Measurements from ENCODE around the gene DLAT.

GRCh38 chr11:112097734-112098528 is 72.7 kb downstream of the DLAT start:
- TF ChIP-seq, protein P1, sequence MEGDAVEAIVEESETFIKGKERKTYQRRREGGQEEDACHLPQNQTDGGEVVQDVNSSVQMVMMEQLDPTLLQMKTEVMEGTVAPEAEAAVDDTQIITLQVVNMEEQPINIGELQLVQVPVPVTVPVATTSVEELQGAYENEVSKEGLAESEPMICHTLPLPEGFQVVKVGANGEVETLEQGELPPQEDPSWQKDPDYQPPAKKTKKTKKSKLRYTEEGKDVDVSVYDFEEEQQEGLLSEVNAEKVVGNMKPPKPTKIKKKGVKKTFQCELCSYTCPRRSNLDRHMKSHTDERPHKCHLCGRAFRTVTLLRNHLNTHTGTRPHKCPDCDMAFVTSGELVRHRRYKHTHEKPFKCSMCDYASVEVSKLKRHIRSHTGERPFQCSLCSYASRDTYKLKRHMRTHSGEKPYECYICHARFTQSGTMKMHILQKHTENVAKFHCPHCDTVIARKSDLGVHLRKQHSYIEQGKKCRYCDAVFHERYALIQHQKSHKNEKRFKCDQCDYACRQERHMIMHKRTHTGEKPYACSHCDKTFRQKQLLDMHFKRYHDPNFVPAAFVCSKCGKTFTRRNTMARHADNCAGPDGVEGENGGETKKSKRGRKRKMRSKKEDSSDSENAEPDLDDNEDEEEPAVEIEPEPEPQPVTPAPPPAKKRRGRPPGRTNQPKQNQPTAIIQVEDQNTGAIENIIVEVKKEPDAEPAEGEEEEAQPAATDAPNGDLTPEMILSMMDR (IDR thresholded peaks at IDR 0.05): no peak
- no peak for TF ChIP-seq POLR2A (IDR thresholded peaks at IDR 0.05)
